Measurements from ENCODE around the gene RPUSD3.
"Not testable (repeated sequence)": the region's sequence is repeated elsewhere in the genome, so short reads cannot be mapped to it uniquely, and the experiment has no call there.

RPUSD3 gene

GRCh38 chr3:9864200-9864927, 20.6 kb upstream of the RPUSD3 start:
- no peak for DNase-seq (ENCODE audit: low spot score)

GRCh38 chr3:9863058-9863772, 19.4 kb upstream of the RPUSD3 start:
- DNase-seq (ENCODE audit: low spot score) = no peak

GRCh38 chr3:9862391-9863057, 18.7 kb upstream of the RPUSD3 start:
- peak; percentile 53 for DNase-seq (ENCODE audit: low spot score)

GRCh38 chr3:9861626-9862130, 17.9 kb upstream of the RPUSD3 start:
- DNase-seq (ENCODE audit: low spot score) = no peak

- DNase-seq (ENCODE audit: low spot score) = no peak
These were observed 17.4 kb upstream of the RPUSD3 start for GRCh38 chr3:9861201-9861600.

- no peak for DNase-seq (ENCODE audit: low spot score)
These were observed 15.8 kb upstream of the RPUSD3 start for GRCh38 chr3:9859530-9860025.

GRCh38 chr3:9855594-9855993, 11.8 kb upstream of the RPUSD3 start:
- DNase-seq (ENCODE audit: low spot score) = no peak

GRCh38 chr3:9854291-9854940, 10.6 kb upstream of the RPUSD3 start:
- DNase-seq (ENCODE audit: low spot score) = not testable (repeated sequence)

GRCh38 chr3:9852528-9852927, 8.7 kb upstream of the RPUSD3 start:
- DNase-seq (ENCODE audit: low spot score) = no peak

- not testable (repeated sequence) for DNase-seq (ENCODE audit: low spot score)
These were observed 8.1 kb upstream of the RPUSD3 start for GRCh38 chr3:9851926-9852325.

GRCh38 chr3:9851383-9851782, 7.6 kb upstream of the RPUSD3 start:
- not testable (repeated sequence) for DNase-seq (ENCODE audit: low spot score)

GRCh38 chr3:9848860-9849259, 5.1 kb upstream of the RPUSD3 start:
- not testable (repeated sequence) for DNase-seq (ENCODE audit: low spot score)

GRCh38 chr3:9847870-9848269, 4.1 kb upstream of the RPUSD3 start:
- DNase-seq (ENCODE audit: low spot score) = not testable (repeated sequence)

- no peak for DNase-seq (ENCODE audit: low spot score)
These were observed 3.2 kb upstream of the RPUSD3 start for GRCh38 chr3:9846931-9847488.

- no peak for DNase-seq (ENCODE audit: low spot score)
These were observed 2.4 kb upstream of the RPUSD3 start for GRCh38 chr3:9846231-9846630.

GRCh38 chr3:9841015-9841414, 2.8 kb downstream of the RPUSD3 start:
- DNase-seq (ENCODE audit: low spot score) = no peak

GRCh38 chr3:9838856-9839255, 5.0 kb downstream of the RPUSD3 start:
- no peak for DNase-seq (ENCODE audit: low spot score)

GRCh38 chr3:9837701-9838582, 5.9 kb downstream of the RPUSD3 start:
- DNase-seq (ENCODE audit: low spot score) = no peak

GRCh38 chr3:9834520-9835380, 9.1 kb downstream of the RPUSD3 start:
- no peak for DNase-seq (ENCODE audit: low spot score)

- no peak for DNase-seq (ENCODE audit: low spot score)
These were observed 10.7 kb downstream of the RPUSD3 start for GRCh38 chr3:9833078-9833477.

Measured in SW480 (cell line).